ENCODE results near the gene PES1. TPM values are rescaled to one million over a fixed set of nuclear protein-coding genes. Genes with fewer than 3 reads are reported as not detected.
"Not testable (repeated sequence)": the region's sequence is repeated elsewhere in the genome, so short reads cannot be mapped to it uniquely, and the experiment has no call there.

PES1 gene
- total and polyA plus RNA-seq, 11 donors: 15.7 to 60.9 (median 27.8) TPM

GRCh38 chr22:30556388-30556787 is 35.3 kb downstream of the PES1 start:
- ATAC-seq: no peak
- no peak for TF ChIP-seq POLR2A (IDR thresholded peaks at IDR 0.05)
- TF ChIP-seq, protein P1, sequence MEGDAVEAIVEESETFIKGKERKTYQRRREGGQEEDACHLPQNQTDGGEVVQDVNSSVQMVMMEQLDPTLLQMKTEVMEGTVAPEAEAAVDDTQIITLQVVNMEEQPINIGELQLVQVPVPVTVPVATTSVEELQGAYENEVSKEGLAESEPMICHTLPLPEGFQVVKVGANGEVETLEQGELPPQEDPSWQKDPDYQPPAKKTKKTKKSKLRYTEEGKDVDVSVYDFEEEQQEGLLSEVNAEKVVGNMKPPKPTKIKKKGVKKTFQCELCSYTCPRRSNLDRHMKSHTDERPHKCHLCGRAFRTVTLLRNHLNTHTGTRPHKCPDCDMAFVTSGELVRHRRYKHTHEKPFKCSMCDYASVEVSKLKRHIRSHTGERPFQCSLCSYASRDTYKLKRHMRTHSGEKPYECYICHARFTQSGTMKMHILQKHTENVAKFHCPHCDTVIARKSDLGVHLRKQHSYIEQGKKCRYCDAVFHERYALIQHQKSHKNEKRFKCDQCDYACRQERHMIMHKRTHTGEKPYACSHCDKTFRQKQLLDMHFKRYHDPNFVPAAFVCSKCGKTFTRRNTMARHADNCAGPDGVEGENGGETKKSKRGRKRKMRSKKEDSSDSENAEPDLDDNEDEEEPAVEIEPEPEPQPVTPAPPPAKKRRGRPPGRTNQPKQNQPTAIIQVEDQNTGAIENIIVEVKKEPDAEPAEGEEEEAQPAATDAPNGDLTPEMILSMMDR (IDR thresholded peaks at IDR 0.05): no peak
- no peaks in the 10 kb centered on the region for H3K36me3 ChIP-seq
- no peak overlapping the region for H3K4me3 ChIP-seq
- no peaks in the 10 kb centered on the region for H3K9me3 ChIP-seq
- no peak for DNase-seq
- H3K27me3 ChIP-seq: no peaks in the 10 kb centered on the region
- intact Hi-C loops (cut with DNase I): no loop called here
- 66 to 73% (median 71%) methylated on average over 6 of the region's 6 CpGs for WGBS, 4 donors
- H3K27ac ChIP-seq: no peak overlapping the region
- no peaks in the 10 kb centered on the region for H3K4me1 ChIP-seq

DNA sequence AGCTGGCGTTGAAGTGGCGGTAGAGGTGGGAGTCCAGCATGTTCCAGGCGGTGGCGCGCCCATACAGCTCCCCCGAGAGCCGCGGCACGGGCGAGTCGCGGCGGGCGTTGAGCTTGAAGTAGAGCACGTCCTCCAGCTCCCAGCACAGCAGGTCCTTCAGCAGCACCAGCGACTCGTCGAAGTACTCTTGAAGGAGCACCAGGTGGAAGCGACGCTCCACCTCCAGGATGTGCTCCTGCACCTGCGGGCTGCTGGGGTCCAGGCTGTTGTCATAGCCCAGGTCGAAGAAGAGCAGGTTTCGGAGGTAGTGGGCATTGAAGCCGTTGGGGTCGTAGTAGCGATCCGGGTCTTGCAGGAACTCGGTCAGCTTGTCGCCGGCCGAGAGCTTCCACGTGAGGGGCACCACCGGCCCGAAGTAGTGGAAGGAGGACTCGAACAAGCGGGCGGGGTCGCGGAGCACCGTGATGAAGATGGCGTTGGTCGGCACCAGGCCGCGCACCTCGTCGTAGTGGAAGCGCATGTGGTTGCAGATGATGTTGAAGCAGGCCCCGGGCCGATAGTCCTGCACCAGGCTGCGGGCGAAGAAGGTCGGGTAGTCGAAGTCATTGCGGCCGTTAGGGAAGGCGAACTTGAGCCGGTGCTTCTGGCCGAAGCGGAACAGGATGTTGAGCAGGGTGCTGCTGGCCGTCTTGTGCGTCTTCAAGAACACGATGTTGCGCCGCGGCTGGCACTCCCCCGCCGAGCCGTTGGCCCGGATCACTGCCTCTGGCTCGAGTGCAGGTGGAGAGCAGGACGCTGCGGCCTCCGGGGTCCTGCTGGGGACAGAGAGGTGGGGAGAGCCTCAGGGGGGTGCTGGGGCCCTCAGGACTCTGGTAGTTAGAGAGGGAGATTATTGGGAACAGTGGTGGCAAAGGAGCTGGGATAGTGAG is 36.2 kb downstream of the PES1 start:
- 93 to 94% (median 93%) methylated on average over 73 of the region's 73 CpGs for WGBS, 4 donors
- Histone ChIP-seq H3K36me3 (no peaks in the 10 kb centered on the region), H3K9me3 (no peaks in the 10 kb centered on the region), H3K4me3 (no peak overlapping the region), H3K27me3 (peaks cover 0 to 5% (median 0%) of the 10 kb centered on the region in 9 donors), H3K4me1 (no peaks in the 10 kb centered on the region), H3K27ac (no peak overlapping the region)
- TF ChIP-seq, protein P1 (IDR thresholded peaks at IDR 0.05): no peak
- no peak for TF ChIP-seq POLR2A (IDR thresholded peaks at IDR 0.05)
- intact Hi-C loops (cut with DNase I): no loop called here
- DNase-seq (no peak), ATAC-seq (no peak)

DNA sequence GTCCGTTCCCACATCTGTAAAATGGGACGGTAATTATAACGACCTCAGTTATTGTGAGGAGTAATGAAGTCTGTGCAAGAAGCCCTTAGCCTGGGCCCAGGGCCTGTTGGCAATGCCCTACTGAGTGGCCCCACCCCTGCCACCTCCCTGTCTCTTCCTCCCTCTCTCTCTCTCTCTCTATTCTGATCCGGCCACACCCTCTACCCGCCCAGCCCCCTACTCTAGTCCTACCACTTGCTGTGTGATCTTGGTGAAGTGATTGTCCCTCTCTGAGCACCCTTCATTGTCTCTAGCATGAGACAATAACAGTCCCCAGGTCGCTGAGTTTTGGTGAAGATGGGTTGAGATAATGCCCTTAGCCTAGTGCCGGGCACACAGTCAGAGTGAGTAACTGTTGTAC is 37.7 kb downstream of the PES1 start:
- Histone ChIP-seq H3K4me1 (no peaks in the 10 kb centered on the region), H3K27me3 (peaks cover 0 to 5% (median 0%) of the 10 kb centered on the region in 9 donors), H3K27ac (no peak overlapping the region), H3K4me3 (no peak overlapping the region), H3K9me3 (no peaks in the 10 kb centered on the region), H3K36me3 (no peaks in the 10 kb centered on the region)
- intact Hi-C loops (cut with DNase I): no loop called here
- TF ChIP-seq, protein P1 (IDR thresholded peaks at IDR 0.05): no peak
- TF ChIP-seq POLR2A (IDR thresholded peaks at IDR 0.05): no peak
- WGBS, 4 donors: 75 to 88% (median 81%) methylated on average over 7 of the region's 7 CpGs
- DNase-seq: no peak
- ATAC-seq: no peak

GRCh38 chr22:30552719-30553118 is 39.0 kb downstream of the PES1 start:
- H3K9me3 ChIP-seq: no peaks in the 10 kb centered on the region
- H3K27me3 ChIP-seq: peaks cover 0 to 5% (median 0%) of the 10 kb centered on the region in 9 donors
- ATAC-seq (no peak), DNase-seq (no peak)
- no peak for TF ChIP-seq POLR2A (IDR thresholded peaks at IDR 0.05)
- TF ChIP-seq, protein P1 (IDR thresholded peaks at IDR 0.05): no peak
- no peaks in the 10 kb centered on the region for H3K4me1 ChIP-seq
- intact Hi-C loops (cut with DNase I): no loop called here
- H3K27ac ChIP-seq: no peak overlapping the region
- no peak overlapping the region for H3K4me3 ChIP-seq
- 38 to 80% (median 41%) methylated on average over 1 of the region's 1 CpG for WGBS, 4 donors
- no peaks in the 10 kb centered on the region for H3K36me3 ChIP-seq

DNA sequence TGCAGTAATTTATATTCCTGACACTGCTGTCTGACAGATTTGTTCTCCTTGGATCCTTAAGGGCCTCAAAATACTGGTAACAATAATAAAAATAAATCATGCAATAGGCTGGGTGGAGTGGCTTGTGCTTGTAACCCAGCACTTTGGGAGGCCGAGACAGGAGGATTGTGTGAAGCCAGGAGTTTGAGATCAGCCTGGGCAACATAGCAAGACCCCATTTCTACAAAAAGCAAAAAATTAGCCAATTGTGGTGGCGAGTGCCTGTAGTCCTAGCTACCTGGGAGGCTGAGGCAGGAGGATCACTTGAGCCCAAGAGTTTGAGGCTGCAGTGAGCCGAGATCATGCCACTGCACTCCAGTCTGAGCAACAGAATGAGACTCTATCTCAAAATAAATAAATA is 39.9 kb downstream of the PES1 start:
- H3K4me3 ChIP-seq; H3K9me3 ChIP-seq; H3K4me1 ChIP-seq; intact Hi-C loops (cut with DNase I); H3K36me3 ChIP-seq; ATAC-seq; H3K27ac ChIP-seq; H3K27me3 ChIP-seq: not testable (repeated sequence)
- WGBS, 4 donors: 93 to 97% (median 96%) methylated on average over 3 of the region's 3 CpGs
- DNase-seq: peak in 1 of 5 donors; percentile 1

Measured in heart left ventricle (tissue), 16 donors.